HG02970 (cell line): ENCODE results near the gene PUS10.
"Not testable (repeated sequence)": the region's sequence is repeated elsewhere in the genome, so short reads cannot be mapped to it uniquely, and the experiment has no call there.

Experiments used
- ATAC-seq: cut with Tn5 transposase; IDR thresholded peaks from one replicate; pipeline ENCODE4 v1.9.1; 2021; ENCODE audit warnings: mild to moderate bottlenecking, moderate library complexity, moderate number of reproducible peaks; ENCODE audit not compliant: unreplicated experiment, low FRiP score

The PUS10 gene

DNA sequence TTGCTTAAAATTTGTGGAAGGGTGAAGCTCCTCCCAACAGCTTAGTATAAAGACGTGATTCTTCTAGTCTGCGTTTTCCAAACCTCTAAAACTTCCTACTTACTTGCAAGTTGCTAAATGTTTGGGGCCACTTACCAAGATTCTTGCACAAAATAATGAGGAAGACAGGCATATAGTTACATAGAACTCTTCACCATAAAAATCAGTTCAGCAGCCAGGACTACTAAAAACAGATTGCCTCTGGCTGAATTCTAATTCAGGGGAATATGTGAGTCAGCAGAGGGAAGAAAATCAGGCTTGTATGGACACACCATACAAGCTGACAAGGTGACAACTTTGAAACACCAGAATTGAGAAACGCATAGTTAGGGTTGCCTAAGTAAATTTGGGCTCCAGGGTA, 3.3 kb downstream of the PUS10 start:
- ATAC-seq: no peak

DNA sequence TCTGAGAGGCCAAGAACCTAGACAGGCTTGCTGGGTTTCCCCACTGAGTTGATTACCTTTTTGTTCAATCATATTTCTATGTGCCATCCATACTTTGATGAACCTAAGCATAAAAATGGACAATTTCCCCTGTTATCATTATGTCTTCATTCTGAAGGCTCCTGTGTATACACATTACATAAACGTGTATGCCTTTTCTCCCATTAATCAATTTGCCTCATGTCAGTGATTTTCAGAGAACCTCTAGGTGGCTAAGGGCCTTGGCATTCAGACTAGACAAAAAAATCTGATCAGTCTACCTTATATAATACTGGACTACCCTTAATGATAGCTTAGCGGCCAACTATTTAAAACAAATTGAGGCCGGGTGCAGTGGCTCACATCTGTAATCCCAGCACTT, 4.7 kb downstream of the PUS10 start:
- ATAC-seq: no peak

DNA sequence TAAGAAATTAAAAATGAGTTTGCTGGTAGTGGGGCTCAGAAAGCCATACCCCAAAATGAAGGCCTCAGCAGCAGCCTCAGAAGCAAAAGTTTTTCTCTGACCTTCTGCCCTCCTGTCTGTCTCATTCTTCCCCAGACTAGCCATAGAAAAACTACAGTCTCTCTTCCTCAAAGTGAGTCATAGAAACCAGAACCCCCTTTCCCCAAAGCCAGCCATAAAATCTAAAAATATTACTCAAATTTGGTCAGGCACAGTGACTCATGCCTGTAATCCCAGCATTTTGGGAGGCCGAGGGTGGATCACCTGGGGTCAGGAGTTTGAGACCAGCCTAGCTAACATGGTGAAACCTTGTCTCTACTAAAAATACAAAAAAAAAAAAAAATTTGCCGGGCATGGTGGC, 5.8 kb downstream of the PUS10 start:
- not testable (repeated sequence) for ATAC-seq

DNA sequence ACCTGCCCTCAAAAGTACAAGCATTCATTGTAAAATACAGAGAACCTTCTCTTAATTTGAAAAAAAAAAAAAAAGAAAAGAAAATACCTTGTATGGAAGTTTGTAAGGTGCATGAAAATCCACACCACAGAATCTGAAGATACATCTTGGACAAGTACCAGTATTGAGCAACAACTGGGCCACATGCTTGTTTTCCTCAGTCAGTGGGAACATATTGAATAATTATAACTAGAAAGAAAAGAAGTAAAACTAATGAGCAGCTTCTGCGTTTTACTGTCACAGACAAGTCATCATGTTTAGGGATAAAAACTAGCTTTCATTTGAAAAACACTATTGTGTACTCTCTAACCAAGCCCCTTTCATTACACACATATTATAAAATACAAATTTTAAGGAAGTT, 6.4 kb downstream of the PUS10 start:
- ATAC-seq: no peak

DNA sequence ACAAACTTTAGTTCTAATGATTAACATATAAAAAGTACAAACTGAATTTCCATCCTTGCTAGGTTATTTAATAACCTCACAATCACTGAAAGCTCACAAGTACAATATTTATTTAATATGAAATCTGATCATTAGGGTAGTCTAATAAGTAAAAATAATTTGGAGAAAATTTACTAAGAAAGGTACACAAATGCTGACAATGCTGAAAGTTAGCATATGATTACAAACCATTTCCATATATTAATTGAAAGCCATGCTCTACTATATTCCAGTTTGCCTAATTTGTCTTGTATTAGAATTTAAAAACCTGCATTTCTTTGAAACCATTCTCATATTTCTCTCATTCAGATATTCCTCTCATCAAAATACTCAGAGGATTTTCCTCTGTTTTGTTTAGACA, 8.7 kb downstream of the PUS10 start:
- ATAC-seq: no peak

DNA sequence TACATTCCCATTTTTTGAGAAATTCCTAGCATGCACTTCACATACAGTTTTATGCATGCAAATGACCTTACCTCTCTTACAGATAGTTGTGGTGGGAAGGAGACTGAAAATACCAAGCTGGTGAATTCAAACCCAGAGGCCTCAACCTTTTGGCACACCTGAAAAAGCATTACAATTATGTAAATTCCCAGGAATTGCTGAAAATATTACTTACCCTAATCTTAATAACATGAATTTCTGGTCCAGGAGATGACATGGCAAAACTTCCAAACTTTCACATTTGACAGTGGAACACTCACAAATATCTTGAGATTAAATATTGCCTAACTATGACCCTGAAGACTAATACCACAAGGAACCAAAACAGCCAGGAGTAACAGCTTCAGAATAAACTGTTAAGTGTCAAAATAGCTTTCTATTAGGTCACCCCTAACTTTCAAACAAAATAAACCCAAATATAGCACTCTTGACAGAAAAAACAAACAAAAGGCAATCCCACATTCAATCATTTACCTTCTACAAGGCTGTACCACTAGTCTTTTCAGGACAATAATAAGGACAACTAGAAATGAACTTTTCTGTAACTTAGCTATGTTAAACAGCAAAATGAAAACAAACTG, 11.5 kb downstream of the PUS10 start:
- ATAC-seq: no peak

DNA sequence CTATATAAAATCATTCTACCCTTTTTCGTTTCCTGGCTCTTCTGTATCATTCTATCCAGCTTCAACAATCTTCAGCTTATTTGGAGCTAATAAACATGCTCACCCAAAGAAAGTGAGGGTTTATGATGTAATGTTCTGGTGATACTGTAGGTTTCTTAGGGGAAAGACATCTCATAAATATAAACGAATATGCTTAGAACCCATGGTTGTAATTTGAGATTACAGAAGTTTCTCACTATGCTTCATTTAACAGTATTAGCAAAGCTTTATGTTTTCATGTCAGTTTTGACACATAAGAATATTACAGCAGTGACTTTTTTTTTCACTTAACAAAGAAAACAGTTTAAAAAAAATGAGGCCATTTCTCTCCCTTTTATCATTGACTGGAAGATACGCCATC, 12.3 kb downstream of the PUS10 start:
- ATAC-seq: no peak

DNA sequence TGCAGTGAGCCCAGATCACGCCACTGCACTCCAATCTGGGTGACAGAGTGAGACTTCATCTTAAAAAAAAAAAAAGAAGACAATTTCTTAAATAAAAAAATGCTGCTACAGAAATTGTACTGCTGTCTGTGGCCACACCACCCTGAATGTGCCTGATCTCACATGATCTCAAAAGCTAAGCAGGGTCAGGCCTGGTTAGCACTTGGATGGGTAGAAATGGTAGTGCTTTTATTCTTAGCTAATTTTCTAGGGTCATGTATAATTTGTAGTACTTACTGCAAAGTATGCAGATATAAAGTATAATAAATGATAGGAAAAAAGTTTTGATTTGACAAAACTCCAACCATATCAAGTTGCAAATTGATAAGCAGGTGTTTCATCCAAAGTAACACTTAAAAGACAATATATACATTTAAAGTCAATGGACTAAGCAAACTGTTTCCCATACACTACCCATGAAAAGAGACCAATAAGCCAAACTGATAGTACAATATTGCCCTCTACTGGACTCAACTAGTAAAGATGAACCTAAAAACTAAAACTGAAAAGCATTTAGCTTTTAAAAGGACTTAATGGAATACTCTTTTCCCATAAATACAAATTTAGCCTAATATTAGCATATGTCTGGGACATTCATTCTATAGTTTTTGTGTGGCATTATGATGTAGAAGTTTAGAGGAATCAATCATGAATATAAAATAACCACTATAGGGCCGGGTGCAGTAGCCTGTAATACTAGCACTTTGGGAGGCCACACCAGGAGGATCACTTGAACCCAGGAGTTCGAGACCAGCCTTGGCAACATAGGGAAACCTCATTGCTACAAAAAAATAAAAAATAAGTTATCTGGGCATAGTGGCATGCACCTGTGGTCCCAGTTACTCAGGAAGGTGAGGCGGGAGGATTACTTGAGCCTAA, 19.2 kb downstream of the PUS10 start:
- no peak for ATAC-seq

DNA sequence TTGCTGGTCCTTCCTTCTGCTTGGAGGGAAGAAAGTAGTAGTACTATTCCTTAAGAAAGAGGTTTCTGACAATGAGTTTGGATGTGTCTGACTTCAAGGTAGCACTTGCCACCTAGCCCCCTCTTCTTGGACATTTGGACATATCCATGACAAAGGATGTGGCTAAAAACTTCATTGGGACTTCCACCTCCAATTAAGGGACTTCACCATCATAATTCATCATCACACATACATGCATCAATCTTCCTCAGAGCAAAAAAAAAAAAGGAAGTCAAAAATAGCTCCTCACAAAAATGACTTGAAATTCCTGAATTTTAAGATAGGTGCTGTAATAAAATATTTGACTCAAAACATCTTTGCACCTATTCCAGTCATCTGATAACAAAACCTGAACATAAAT, 23.9 kb downstream of the PUS10 start:
- no peak for ATAC-seq

DNA sequence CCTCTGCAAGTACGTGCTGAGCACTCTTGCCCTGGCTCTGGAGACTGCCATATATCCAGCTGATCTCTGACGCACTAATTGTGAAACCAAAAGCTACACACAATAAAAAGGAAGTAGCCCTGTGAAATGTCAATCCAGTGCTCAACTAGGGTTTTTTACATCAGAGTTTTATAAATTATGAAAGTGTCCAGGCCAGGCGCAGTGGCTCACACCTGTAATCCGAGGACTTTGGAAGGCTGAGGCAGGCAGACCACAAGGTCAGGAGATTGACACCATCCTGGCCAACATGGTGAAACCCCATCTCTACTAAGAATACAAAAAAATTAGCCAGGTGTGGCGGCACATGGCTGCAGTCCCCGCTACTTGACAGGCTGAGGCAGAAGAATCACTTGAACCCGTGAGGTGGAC, 25.1 kb downstream of the PUS10 start:
- ATAC-seq: peak; percentile 92

DNA sequence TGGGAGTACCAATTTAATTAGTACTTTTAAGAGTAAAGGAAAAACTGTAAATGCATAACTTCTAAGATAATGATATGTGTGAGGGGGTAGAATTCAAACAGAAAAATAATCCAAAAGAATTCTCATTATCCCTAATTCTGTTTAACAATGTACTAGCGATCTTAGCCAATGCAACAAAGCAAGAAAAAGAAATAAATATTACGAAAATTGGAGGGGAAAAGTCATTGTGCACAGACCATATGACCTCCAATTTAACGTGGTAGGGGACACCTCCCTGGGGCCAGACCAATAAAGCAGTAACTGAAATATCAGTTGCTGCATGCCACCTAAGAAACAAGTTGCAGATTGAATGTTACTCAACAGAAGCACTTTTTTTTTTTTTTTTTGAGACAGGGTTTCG, 26.4 kb downstream of the PUS10 start:
- ATAC-seq: no peak

DNA sequence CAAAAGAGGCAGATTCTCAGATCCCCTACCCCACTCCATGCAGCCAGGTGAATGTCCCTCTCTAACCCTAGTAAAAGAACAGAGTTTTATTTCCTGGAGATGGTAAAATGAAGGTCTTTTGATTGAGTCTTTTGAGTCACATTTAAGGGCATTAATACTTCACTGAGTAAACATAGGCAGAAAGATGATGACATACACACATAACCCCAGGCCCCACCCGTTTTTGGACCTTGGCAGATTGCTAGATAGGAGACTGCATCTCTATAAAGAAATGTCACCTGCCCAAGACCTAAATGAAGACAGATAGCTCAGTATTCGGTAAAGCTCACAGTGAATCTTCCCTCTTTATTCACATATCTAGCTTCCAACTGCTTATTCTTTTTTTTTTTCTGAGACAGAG, 28.8 kb downstream of the PUS10 start:
- no peak for ATAC-seq

DNA sequence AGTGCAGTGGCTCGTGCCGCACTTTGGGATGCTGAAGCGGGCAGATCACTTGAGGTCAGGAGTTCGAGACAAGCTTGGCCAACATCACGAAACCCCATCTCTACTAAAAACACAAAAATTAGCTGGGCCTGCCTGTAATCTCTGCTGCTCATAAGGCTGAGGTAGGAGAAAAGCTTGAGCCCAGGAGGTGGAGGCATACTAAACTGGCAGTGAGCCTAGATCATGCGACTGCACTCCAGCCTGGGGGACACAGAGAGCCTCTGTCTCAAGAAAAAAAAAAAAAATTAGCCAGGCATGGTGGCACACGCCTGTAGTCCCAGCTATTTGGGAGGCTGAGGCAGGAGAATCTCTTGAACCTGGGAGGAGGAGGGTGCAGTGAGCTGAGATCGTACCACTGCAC, 30.4 kb downstream of the PUS10 start:
- ATAC-seq: not testable (repeated sequence)

DNA sequence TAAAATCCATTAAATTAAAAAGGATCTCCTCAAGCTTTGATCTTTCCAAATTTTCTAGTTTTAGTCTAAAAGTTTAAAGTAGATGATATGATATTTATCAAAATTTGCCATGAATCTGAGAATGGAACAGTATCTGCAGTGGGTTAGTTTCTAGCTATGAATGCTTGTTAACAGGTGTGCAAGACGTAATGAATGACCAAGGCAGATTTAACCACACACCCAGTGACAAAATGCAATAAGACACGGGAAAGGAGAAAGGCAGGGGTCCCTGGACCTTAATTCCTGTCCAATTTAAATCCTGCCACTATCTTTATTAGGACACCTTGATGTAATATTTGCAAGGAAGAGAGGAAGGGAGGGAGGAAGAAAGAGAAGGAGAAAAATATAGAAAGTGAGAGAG, 31.0 kb downstream of the PUS10 start:
- ATAC-seq: no peak

DNA sequence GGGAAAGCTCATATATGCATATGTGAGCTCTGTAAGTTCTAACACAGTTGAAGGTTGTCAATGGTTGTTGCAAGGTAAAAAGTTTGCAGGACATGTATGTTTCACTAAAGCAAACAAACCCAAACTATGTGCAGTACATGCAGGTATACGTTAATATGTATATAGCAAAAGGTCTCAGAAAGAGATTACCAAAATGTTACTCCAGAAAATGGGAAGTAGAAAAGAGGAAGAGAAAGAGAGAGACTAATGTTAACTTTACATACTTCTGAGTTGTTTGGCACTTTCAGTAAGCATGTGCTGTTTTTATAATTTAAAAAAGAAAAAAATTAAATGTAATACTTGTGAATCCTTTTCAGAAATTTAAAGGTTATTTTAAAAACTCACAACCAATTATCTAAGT, 33.3 kb downstream of the PUS10 start:
- ATAC-seq: no peak

DNA sequence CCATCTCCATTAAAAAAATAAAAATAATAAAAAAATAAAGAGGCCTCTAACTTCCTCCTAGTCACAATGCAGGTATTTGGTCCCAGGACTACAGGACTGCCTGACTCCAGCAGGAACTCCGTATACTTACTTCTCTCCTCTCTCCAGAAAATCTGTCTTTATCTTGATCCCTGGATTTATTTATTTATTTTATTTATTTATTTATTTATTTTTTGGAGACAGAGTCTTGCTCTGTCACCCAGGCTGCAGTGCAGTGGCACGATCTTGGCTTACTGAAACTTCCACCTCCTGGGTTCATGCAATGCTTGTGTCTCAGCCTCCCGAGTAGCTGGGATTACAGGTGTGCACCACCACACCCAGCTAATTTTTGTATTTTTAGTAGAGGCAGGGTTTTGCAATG, 36.0 kb downstream of the PUS10 start:
- not testable (repeated sequence) for ATAC-seq

DNA sequence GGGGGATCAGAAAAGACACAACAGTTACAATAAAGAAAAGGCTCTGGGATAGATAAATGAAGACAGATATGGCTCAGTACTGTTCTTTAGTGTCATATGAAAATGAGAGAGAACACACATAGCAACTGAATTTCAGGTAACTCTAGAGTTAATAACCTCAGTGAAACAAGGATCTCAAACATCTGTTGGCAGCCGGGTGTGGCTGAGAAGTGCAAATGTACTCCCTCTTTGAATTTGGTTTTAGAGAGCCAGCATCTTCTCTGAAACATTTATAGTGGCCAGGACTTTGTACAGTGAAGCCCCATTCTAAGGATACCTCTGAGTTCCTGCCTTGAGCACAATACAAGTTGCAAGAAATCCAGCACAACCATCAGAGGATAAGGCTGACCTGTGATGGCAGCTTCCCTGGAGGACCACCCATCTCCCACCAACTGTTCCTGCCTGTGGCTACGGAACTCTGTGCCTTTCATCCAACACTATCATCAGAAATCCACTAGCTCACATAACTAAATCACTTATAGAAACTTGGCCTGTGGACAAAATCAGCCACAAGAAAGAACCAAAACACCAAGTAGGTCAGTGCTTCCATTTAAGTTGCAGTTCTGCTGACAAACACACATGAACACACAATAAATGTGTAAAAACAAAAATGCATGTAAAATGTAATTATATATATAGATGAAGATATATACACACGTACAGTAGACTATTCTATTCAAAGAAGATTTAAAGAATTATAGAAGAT, 37.8 kb downstream of the PUS10 start:
- no peak for ATAC-seq

DNA sequence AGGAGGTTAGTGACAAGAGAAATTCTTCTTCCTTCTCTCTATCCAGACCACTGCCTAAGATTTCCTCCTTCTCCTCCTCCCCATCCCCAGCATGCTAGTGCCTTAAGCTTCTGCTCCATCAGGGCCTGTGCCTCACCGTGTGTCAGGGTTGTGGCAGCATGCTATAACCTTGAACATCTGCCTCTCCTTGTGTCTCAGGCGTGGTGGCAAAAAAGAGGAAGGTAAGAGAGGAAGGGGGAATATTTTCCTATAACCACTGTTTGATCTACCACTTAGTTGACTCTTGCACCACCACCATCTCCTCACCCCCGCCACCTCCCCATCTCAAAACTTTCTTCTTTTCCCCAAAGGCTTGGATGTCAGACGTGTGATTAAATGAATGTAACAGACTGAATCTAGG, 38.8 kb downstream of the PUS10 start:
- ATAC-seq: no peak

DNA sequence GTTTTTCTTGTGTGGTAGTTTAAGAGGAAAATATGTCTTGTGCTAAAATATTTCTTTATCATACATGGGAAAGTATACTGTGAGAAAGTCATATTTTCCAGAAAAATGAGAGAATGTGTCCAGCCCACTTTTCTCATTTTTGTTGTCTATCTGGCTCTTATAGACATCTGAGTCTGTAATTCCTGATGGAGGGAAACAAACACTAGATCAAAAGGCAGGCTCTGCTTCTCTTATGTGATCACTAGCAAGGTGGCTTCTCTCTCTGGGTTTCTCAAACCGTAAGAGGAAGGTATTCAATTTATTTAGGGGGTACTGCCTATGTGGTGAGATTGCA, 40.5 kb downstream of the PUS10 start:
- ATAC-seq: no peak

DNA sequence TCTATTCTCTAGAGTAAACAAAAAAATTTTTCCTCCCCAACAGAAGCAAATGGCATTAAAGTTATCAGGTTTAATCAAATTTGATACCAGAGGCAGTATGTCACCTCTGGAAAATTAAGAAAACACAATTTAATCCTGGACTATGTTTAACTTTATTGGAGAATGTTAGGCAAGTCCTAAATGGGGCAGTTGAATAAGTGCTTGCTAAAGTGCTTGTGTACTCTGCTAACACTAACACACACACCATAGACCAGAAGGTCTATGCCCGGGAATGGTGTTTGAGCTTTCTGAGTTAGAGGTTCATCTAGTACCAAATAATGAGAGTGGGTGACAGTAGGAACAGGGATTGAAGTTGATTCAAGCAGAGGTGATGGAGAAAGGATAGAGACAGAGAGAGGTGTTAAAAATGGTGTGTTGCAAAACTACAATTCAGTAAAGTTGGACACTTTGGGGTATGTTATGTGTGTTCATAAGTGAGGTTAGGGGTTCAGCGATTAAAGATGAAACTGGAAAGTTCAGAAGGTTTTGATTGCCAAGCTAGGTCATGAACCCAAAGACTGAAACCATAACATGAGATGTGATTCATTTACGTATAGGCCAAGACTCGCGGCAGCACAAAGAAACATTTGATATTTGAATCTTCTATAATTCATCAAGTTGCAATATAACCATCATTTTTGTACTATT, 41.0 kb downstream of the PUS10 start:
- ATAC-seq: no peak

DNA sequence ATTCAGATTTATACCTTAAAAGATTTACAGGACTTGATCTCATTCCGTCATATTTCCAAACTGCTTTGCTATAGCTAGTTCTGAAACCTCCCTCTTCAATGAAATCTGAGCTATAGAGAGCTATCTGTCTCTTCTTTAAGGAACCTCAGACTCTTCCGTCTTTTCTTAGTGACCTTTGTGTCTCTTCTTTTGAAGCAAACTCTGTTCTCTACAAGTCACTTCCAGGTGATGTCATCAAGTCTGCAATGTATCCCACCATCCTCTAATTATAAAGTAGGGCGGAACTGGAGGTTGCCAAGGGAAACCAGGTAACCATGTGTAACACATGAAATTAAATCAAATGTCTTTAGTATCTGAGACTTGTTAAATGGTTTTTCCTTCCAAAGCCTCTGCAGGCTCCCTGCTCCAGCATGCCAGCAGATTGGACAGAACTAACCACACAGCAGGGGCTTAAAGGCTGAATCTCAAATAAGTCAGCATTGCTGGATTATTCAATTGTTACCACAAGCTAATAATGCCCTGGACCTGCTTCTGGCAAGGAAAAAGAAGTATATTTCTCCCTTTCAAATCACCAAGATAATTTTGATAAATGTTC, 41.7 kb downstream of the PUS10 start:
- no peak for ATAC-seq
